Hematopoietic multipotent progenitor cell (in vitro differentiated cells): Measurements from ENCODE around the gene LCK. TPM values are rescaled to one million over a fixed set of nuclear protein-coding genes. Genes with fewer than 3 reads are reported as not detected.

Experiments
- DNase-seq, 3 donors: peaks; one replicate each; pipeline ENCODE4 v3.0.0-alpha.2; 2011 to 2015; ENCODE audit warnings: low read depth in 2 of 3, low spot score in 2 of 3
- small RNA-seq: library from RNA; depleted of rRNA; stranded (forward); fragments of <200 nt; gene quantifications from one replicate; pipeline ENCODE3, GENCODE V24; 2012
- total RNA-seq: library from RNA; depleted of rRNA; stranded (reverse); fragments of >200 nt; gene quantifications from one replicate; pipeline ENCODE4 v1.2.3, GENCODE V29; 2012

Gene LCK
- total RNA-seq, 1 donor = 3.5 TPM

DNA sequence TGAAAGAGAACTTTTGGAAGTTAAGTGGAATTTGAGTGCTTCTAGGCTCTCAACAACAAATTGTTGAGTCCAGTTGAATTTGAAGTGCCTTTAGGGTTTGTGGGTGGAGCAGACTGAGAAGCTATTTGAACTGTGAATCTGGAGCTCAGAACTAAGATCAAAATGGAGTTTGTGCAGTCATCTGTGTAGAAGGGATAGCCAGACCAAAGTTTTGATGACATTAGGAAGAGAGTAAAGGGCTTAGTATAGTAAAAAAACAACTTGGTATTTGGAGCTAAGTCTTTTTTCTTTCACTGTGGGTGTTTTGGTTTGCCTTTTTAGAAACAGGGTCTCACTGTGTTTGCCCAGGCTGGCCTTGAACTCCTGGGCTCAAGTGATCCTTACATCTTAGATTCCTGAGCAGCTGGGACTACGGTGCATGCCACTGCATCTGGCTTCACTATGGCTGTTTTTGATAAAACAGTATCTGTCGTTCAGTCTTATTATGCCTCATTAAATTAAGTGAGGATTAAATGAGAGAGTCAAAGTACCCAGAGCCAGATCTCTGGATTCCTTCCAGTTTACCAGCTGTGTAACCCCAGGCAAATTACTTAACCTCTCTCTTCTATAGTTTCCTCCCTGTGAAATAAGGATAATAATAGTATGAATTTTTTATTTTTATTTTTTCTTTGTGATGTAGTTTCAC lies 60.8 kb downstream of the LCK start:
- no peak for DNase-seq

DNA sequence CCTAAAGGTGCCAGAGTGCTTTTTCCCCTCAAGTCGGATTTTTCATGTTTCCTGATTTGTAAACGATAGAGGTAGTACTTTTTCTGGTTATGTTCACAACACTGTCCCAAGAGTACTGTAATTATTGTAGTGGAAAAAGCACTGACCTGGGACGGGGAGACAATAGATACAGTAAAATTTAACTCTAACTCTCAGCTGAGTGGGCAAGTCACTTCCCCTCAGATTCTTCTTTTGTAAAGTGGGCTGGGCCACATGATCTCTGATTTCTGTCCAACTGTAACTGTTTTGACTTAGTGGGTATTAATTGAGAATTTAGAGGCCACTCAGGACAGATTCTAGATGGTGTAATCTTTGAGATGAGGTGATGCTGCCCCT lies 65.8 kb downstream of the LCK start:
- DNase-seq = no peak

DNA sequence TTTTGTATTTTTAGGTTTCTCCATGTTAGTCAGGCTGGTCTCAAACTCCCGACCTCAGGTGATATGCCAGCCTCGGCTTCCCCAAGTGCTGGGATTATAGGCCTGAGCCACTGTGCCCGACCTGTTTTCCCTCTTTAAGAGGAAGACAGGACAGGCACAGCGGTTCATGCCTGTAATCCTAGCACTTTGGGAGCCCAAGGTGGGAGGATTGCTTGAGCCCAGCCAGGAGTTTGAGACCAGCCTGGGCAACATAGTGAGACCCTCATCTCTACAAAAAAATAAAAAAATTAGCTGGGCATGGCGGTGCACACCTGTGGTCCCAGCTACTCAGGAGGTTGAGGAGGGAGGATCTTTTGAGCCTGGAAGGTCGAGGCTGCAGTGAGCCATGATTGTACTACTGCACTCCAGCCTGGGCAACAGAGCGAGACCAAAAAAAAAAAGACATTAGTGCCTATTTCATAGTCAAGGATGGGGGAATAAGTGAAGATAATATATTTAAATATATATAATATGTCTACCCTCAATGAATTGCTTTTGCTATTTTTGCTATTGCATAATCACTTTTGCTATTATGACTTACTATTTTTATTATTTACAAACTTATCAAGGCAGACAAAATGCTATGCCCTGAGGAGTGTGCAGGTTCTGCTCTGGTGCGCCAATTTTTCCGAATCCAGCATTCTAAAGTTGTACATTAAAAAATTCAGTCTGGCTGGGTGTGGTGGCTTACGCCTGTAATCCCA lies 67.2 kb downstream of the LCK start:
- no peak for DNase-seq

DNA sequence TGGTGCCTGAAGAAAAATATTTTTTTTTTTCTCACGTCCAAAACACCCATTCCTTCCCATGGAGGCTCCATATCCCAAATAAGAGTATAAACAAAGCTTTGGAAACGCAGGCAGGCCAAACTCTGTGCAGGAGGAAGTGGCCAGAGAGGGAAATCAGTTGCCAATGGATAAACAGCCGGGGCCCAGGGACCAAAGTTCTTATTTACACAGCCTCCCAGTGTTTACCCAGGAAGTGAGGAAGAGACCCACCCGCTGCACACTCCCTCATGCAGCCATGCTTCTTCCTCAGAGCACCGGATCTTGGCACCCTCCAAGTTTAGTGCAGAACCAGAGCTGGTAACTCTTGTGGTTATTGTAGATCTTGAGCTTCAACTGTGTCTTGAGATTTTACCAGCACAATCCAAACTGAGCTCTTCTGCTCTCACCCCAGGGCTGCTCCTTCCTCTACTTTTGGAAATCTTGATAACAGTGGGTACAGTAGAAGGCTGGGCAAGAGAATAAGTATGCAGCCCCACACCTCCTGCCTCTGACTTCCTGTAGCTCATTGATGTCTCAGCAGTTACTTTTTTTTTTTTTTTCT lies 70.7 kb downstream of the LCK start:
- DNase-seq = no peak

DNA sequence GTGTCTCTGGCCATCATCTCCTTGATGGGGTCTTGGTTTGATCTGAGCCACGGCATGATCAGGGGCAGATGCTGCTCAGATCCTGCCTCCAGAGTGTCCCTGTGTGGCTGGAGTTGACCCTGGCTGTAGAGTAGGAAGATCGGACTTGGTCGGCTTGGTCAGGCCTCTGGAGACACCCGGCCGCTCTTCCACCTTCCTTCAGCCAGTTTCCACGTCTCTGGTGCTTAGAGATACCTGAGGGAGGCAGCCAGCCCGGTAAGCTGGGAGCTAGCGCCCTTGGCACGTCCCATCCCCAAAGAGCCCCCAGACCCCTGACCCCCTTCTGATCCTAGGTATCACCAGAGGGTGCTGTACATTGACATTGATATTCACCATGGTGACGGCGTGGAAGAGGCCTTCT lies 76.1 kb downstream of the LCK start:
- DNase-seq = no peak

DNA sequence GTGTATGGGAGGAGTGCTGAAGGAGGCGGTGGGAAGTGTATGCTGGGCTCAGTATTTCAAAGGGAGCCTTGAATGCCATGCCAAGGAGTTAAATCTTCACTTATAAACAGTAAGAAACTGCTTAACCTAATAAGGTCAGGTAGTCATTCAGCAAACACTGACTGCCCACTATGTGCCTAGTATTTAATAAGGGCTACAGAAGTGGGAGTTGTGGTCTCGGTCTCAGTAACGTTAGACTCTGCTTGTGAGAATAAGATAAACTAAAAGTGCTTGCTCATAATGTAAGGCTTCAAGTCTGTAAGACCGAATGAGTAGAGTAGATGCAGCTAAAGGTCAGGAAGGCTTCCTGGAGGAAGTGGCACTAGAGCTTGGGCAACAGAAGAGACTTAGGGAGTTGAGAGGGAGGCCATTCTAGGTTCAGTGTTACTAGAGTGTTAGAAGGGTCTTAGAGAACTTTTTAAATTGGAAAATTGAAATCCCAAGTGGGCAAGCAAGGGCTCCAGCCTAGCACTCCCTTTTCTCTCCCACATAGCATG lies 78.9 kb downstream of the LCK start:
- DNase-seq = no peak

DNA sequence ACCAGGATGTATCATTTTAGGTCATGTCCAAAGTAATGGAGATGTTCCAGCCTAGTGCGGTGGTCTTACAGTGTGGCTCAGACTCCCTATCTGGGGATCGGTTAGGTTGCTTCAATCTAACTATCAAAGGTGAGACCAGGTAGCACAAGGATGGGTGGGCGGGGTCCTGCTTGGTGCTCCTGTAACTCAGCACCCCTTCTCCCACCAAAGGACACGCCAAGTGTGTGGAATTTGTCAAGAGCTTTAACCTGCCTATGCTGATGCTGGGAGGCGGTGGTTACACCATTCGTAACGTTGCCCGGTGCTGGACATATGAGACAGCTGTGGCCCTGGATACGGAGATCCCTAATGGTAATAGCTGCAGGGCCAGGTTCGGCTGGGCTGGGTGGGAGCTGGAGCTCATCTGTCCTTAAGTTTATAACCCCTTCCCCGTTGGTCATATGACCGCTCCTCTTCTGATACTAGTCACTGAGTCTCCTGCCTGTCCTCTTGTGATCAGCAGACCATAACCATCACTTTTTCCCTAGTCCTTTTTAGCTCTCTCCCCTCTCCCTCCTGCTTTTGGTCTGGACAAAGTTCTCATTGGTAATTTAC lies 79.6 kb downstream of the LCK start:
- no peak for DNase-seq

DNA sequence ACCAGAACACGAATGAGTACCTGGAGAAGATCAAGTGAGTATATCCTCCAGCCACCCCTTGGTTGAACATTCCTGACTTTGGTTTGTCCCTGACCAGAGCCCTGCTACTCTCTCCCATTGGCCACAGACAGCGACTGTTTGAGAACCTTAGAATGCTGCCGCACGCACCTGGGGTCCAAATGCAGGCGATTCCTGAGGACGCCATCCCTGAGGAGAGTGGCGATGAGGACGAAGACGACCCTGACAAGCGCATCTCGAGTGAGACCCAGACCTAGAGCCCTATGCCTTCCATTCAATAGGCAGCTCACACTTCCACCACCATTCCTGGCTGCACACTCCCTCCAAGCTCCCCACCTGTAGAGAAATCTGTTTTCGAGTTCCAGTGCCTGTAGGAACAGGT lies 80.5 kb downstream of the LCK start:
- DNase-seq = no peak

DNA sequence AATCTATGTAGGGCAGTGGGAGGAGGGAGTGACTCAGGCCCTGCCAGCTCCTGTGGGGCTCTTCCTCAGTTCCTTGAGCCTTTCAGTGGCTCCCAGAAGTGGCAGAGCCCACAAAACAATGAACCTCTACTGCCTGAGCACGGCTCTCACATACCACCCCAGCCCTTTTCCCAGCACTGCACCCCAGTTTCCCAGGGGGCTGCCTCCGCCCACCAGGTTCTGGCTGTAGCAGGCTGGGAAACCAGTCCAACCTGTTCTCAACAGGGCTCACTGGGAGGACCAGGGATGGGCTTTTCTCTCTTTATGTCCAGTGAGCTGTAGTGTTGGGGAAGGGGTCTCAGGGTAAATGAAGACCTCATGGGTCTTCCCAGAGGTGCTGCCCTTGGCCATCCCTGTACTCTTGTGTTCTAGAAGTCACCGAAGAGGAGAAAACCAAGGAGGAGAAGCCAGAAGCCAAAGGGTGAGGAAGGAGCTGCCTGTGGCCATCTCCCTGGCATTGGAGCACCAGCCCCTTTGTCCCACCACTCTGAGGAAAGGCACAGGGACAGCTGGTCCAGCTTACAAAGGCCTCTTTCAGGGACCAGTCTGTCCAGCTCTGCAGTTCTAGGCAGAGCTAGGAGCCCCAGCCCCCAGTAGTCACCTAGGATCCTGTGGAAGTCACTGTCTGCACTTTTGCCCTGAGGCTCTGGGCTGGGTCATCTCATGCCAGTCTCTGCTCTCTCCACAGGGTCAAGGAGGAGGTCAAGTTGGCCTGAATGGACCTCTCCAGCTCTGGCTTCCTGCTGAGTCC lies 81.4 kb downstream of the LCK start:
- no peak for DNase-seq

DNA sequence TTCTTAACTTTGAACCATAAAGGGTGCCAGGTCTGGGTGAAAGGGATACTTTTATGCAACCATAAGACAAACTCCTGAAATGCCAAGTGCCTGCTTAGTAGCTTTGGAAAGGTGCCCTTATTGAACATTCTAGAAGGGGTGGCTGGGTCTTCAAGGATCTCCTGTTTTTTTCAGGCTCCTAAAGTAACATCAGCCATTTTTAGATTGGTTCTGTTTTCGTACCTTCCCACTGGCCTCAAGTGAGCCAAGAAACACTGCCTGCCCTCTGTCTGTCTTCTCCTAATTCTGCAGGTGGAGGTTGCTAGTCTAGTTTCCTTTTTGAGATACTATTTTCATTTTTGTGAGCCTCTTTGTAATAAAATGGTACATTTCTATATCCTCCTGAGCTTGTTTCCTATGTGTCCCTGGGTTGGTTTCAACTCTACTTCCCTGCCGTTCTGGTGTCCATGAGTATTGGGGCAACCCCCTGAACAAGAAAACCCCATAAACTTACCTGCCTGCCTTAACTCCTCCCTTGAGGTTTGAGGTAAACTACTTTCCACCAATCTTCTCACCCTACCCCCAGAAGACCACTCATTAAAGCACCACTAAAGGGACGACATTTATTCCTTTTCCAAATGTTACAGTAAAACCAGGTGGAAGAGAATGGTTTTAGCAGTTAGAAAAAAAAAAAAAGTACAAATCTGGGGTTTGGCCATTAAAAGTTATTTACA lies 82.3 kb downstream of the LCK start:
- DNase-seq = no peak

DNA sequence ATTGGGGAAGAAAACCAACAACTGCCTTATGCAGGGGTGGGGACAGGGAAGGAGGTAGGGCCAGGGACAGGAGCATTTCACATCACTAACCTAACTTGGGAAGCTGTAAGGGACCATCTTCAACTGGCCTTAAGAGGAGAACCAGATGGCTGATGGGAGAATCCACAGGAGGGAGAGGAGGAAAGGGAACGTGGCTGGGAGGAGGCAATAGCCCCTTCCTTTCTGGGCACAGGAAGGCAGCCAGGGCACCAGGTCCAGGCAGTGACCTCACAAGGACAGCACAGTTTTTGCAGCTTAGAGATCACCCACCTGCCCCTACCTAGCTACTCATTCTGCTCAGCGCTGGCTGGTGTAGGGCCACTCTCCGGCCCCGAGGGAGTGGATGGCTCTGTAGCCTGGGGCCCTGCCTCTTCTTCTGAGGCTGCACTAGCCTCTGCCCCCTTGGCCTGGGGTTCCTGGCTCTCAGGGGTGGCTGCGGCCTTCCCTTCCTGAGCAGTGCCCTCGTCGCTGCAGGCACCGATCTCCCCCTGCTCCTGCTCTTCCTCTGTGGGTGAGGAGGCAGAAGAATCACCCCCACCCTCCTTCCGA lies 83.3 kb downstream of the LCK start:
- DNase-seq = no peak

DNA sequence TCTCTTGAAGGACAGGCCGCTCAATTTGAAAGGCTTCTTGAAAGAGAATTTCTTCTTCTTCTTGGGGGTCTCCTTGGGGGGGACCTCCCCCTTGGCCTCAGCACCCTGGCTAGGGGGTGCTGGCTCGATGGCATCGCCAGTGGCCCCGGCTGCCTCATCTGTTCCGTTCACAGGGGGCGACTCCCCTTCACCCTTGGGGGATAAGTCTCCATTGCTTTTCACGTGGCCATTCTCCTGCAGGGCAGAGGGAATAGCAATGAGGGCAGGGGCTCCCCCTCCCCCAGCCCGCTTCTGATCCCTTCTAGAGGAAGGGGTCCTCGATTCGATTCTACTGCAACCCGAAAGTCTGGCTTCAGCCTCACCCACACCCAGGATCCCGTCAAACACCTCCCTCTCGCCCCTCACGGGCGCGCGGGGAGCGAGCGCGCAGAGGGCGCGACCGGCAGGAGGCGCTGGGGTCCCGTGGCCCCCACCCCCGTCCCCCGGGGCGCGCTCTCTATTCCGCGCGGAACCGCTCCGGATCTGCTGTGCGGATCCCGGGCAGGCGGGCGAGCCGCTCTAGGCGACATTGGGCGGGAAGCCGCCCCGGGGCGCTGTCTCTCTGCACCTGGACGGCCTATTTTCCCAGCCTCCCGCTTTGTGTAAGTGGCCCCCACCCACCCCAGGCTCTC lies 83.9 kb downstream of the LCK start:
- DNase-seq = peak; percentile 58 to 62 (median 61)

DNA sequence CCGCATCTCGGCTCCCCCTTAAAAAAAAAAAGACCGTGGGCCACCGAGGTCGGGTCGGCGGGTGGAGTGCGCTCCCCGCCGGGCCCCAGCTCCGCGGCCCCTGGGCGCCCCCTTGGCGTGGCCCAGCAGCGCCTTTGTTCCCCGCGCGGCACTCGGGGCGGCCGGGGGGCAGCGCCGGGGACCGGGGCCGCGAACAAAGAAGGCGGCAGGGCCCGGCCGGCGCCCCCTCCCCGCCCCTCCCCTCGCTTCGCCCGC lies 84.4 kb downstream of the LCK start:
- no peak for DNase-seq

Small RNA genes lying within 50 kb of the gene (small RNA-seq; reads per million reads assigned to genes)
- gene RF00017 = not detected
- gene RF00019 = not detected

Other genes starting within 250 kb of the LCK start
- 79.2 TPM for gene KHDRBS1, start 237.4 kb upstream of the LCK start, total RNA-seq
- gene TMEM39B, start 178.3 kb upstream of the LCK start, total RNA-seq = 17.5 TPM
- 17.2 TPM for gene KPNA6, start 143.2 kb upstream of the LCK start, total RNA-seq
- gene TXLNA, start 71.6 kb upstream of the LCK start, total RNA-seq = 48.5 TPM
- 18.0 TPM for gene CCDC28B, start 50.7 kb upstream of the LCK start, total RNA-seq
- 1.3 TPM for gene IQCC, start 45.6 kb upstream of the LCK start, total RNA-seq
- under 0.01 TPM for gene DCDC2B, start 42.2 kb upstream of the LCK start, total RNA-seq
- gene TMEM234, start 28.9 kb upstream of the LCK start, total RNA-seq = 28.8 TPM
- 292 TPM for gene EIF3I, start 28.9 kb upstream of the LCK start, total RNA-seq
- under 0.01 TPM for gene FAM167B, start 4.0 kb upstream of the LCK start, total RNA-seq
- 65.7 TPM for gene HDAC1, start 40.8 kb downstream of the LCK start, total RNA-seq
- 34.5 TPM for gene MARCKSL1, start 85.0 kb downstream of the LCK start, total RNA-seq
- 7.8 TPM for gene FAM229A, start 111.2 kb downstream of the LCK start, total RNA-seq
- gene TSSK3, start 111.3 kb downstream of the LCK start, total RNA-seq = 0.27 TPM
- 73.8 TPM for gene BSDC1, start 143.2 kb downstream of the LCK start, total RNA-seq
- gene ZBTB8B, start 213.8 kb downstream of the LCK start, total RNA-seq = under 0.01 TPM